ENCODE measurements around the gene CREB3L4.
"Not testable (repeated sequence)": the region's sequence is repeated elsewhere in the genome, so short reads cannot be mapped to it uniquely, and the experiment has no call there.

The CREB3L4 gene

GRCh38 chr1:153959454-153959853 lies 8.2 kb upstream of the CREB3L4 start:
- DNase-seq, result no peak

GRCh38 chr1:153960206-153960605 lies 7.5 kb upstream of the CREB3L4 start:
- no peak for DNase-seq

GRCh38 chr1:153961421-153961820 lies 6.3 kb upstream of the CREB3L4 start:
- DNase-seq, result no peak

GRCh38 chr1:153962088-153963029 lies 5.3 kb upstream of the CREB3L4 start:
- no peak for DNase-seq

GRCh38 chr1:153963030-153963849 lies 4.5 kb upstream of the CREB3L4 start, which contains the start of gene SLC39A1:
Gene SLC39A1, minus strand, starts transcription at chr1:153963537. Its CDS starts 822 bp downstream, at chr1:153962715.
- peak; percentile 98 to 99 for DNase-seq

GRCh38 chr1:153963850-153964331 lies 3.8 kb upstream of the CREB3L4 start:
- no peak for DNase-seq

- DNase-seq, result no peak
These were observed 280 bp downstream of the CREB3L4 start for GRCh38 chr1:153968000-153968363.

- no peak for DNase-seq
These were observed 706 bp downstream of the CREB3L4 start for GRCh38 chr1:153968408-153968807.

GRCh38 chr1:153968972-153969371 lies 1.3 kb downstream of the CREB3L4 start:
- no peak for DNase-seq

GRCh38 chr1:153970346-153970745 lies 2.6 kb downstream of the CREB3L4 start:
- no peak for DNase-seq

- DNase-seq, result no peak
These were observed 5.4 kb downstream of the CREB3L4 start for GRCh38 chr1:153973071-153973470.

- no peak for DNase-seq
These were observed 5.8 kb downstream of the CREB3L4 start for GRCh38 chr1:153973525-153973924.

GRCh38 chr1:153976819-153977249 lies 9.1 kb downstream of the CREB3L4 start:
- no peak for DNase-seq

- peak; percentile 83 for DNase-seq
These were observed 9.8 kb downstream of the CREB3L4 start, which contains the start of gene JTB for GRCh38 chr1:153977250-153978240. Gene JTB, minus strand, starts transcription at chr1:153977674. Its CDS starts 422 bp downstream, at chr1:153977252.

- no peak for DNase-seq
These were observed 10.7 kb downstream of the CREB3L4 start for GRCh38 chr1:153978274-153978909.

- not testable (repeated sequence) for DNase-seq
These were observed 11.4 kb downstream of the CREB3L4 start for GRCh38 chr1:153979091-153979490.

- not testable (repeated sequence) for DNase-seq
These were observed 14.0 kb downstream of the CREB3L4 start for GRCh38 chr1:153981735-153982134.

GRCh38 chr1:153984123-153984894 lies 16.6 kb downstream of the CREB3L4 start:
- no peak for DNase-seq

GRCh38 chr1:153985341-153985912 lies 17.7 kb downstream of the CREB3L4 start:
- no peak for DNase-seq

Data from hippocampal formation (tissue), 2 donors.